Mammary epithelial cell (primary cell): Measurements from ENCODE around the gene MAST4.

ENCODE experiments used
- EZH2 ChIP-seq: IDR thresholded peaks from 2 replicates; pipeline ENCODE4 v1.6.1; 2012; ENCODE audit warnings: low read length, inconsistent platforms, borderline replicate concordance
- TF ChIP-seq, protein P1 (sequence below), 2 donors: IDR thresholded peaks in 1 of 2; conservative IDR thresholded peaks in 1 of 2; 2 replicates each; pipeline ENCODE4 v1.5.1; 2011 to 2012; ENCODE audit warnings: inconsistent platforms in 2 of 2, low read length in 2 of 2, mild to moderate bottlenecking in 2 of 2, control low read depth in 1 of 2, low read depth in 1 of 2; ENCODE audit not compliant: insufficient read depth in 1 of 2; ENCODE audit errors: extremely low read depth in 1 of 2

- no peak for TF ChIP-seq EZH2
- TF ChIP-seq, protein P1, sequence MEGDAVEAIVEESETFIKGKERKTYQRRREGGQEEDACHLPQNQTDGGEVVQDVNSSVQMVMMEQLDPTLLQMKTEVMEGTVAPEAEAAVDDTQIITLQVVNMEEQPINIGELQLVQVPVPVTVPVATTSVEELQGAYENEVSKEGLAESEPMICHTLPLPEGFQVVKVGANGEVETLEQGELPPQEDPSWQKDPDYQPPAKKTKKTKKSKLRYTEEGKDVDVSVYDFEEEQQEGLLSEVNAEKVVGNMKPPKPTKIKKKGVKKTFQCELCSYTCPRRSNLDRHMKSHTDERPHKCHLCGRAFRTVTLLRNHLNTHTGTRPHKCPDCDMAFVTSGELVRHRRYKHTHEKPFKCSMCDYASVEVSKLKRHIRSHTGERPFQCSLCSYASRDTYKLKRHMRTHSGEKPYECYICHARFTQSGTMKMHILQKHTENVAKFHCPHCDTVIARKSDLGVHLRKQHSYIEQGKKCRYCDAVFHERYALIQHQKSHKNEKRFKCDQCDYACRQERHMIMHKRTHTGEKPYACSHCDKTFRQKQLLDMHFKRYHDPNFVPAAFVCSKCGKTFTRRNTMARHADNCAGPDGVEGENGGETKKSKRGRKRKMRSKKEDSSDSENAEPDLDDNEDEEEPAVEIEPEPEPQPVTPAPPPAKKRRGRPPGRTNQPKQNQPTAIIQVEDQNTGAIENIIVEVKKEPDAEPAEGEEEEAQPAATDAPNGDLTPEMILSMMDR (conservative IDR thresholded peaks at IDR 0.05 in 1 of 2, IDR thresholded peaks at IDR 0.05 in 1 of 2; ENCODE audit: extremely low read depth in 1 of 2, insufficient read depth in 1 of 2, low read depth in 1 of 2, low read length in 2 of 2), result no peak
These were observed 434.9 kb downstream of the MAST4 start for GRCh38 chr5:67031057-67031443.
